Measurements from ENCODE around the gene TFAP2E.

Gene TFAP2E

DNA sequence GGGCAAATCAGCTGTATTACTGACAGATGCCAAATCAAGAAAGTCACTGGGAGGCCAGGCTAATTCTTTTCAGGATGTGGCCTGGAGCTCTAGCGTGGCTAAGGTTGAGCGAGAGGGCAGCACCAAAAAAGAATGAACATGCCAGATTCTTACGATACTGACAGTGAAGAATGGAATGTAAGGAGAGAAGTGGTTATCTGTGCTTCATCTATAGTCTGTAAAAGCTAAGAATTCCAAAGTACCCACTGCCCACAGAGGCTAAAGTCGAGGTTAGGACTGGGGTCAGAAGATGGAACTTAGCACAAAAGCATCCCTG, 32.7 kb downstream of the TFAP2E start:
- peaks cover 4% of the 10 kb centered on the region for H3K36me3 ChIP-seq (ENCODE audit: control insufficient read depth, insufficient read depth, low read length)
- no peak overlapping the region for H3K4me3 ChIP-seq (ENCODE audit: low read length)
- H3K4ac ChIP-seq (ENCODE audit: low read depth, low read length), result no peak overlapping the region
- no peak overlapping the region for H2BK15ac ChIP-seq (replicated peaks; ENCODE audit: low read depth)
- no peak overlapping the region for H3K23ac ChIP-seq (ENCODE audit: low read length)
- no peak overlapping the region for H2BK120ac ChIP-seq (ENCODE audit: low read depth, low read length)
- H3K56ac ChIP-seq (ENCODE audit: low read length), result no peak overlapping the region
- peaks cover 3% of the 10 kb centered on the region for H3K79me2 ChIP-seq (ENCODE audit: control insufficient read depth, insufficient read depth, low read length)
- no peak overlapping the region for H3K9ac ChIP-seq (ENCODE audit: low read length)
- no CpG with 5 or more reads among the region's 4 CpGs for WGBS (ENCODE audit: extremely low coverage, insufficient coverage, low lambda C conversion rate)
- H2BK5ac ChIP-seq (ENCODE audit: low read length), result no peak overlapping the region
- peaks cover 5% of the 10 kb centered on the region for H3K79me1 ChIP-seq (ENCODE audit: low read length)
- H2AK5ac ChIP-seq (ENCODE audit: low read length), result no peak overlapping the region
- H3K4me1 ChIP-seq (ENCODE audit: control insufficient read depth, low read depth, low read length), result no peaks in the 10 kb centered on the region
- no peak overlapping the region for H4K8ac ChIP-seq (ENCODE audit: low read depth, low read length)
- DNase-seq, result peak; percentile 63
- no peak overlapping the region for H3K4me2 ChIP-seq (ENCODE audit: low read length)
- no peak overlapping the region for H4K5ac ChIP-seq (ENCODE audit: low read length)
- H3K27me3 ChIP-seq (ENCODE audit: insufficient read depth, low read length, poor library complexity), result no peaks in the 10 kb centered on the region
- no peak overlapping the region for H3K18ac ChIP-seq (ENCODE audit: low read length)
- no peak overlapping the region for H3K27ac ChIP-seq (ENCODE audit: low read depth, low read length)

DNA sequence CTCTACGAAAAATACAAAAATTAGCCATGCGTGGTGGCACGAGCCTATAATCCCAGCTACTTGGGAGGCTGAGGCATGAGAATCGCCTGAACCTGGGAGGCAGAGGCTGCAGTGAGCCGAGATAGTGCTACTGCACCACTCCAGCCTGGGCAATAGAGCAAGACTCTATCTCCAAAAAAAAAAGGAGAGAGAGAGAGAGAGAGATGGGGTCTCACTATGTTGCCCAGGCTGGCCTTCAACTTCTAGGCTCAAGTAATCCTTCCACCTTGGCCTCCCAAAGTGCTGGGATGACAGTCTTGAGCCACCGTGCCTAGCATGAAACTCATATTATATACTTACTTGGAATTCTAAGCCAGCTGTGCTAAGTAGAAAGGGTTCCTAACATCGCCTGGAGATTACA, 38.5 kb downstream of the TFAP2E start:
- no peak overlapping the region for H2BK5ac ChIP-seq (ENCODE audit: low read length)
- H3K4me1 ChIP-seq (ENCODE audit: control insufficient read depth, low read depth, low read length), result no peaks in the 10 kb centered on the region
- H3K27ac ChIP-seq (ENCODE audit: low read depth, low read length), result no peak overlapping the region
- H3K36me3 ChIP-seq (ENCODE audit: control insufficient read depth, insufficient read depth, low read length), result peaks cover 2% of the 10 kb centered on the region
- no peak overlapping the region for H3K4ac ChIP-seq (ENCODE audit: low read depth, low read length)
- H4K8ac ChIP-seq (ENCODE audit: low read depth, low read length), result no peak overlapping the region
- H2BK15ac ChIP-seq (replicated peaks; ENCODE audit: low read depth), result no peak overlapping the region
- peaks cover 4% of the 10 kb centered on the region for H3K79me1 ChIP-seq (ENCODE audit: low read length)
- DNase-seq, result no peak
- H3K27me3 ChIP-seq (ENCODE audit: insufficient read depth, low read length, poor library complexity), result no peaks in the 10 kb centered on the region
- H4K5ac ChIP-seq (ENCODE audit: low read length), result no peak overlapping the region
- no peak overlapping the region for H2BK120ac ChIP-seq (ENCODE audit: low read depth, low read length)
- no peak overlapping the region for H3K18ac ChIP-seq (ENCODE audit: low read length)
- H3K4me2 ChIP-seq (ENCODE audit: low read length), result no peak overlapping the region
- H3K56ac ChIP-seq (ENCODE audit: low read length), result no peak overlapping the region
- H3K9ac ChIP-seq (ENCODE audit: low read length), result no peak overlapping the region
- H3K79me2 ChIP-seq (ENCODE audit: control insufficient read depth, insufficient read depth, low read length), result peaks cover 2% of the 10 kb centered on the region
- H2AK5ac ChIP-seq (ENCODE audit: low read length), result no peak overlapping the region
- WGBS (ENCODE audit: extremely low coverage, insufficient coverage, low lambda C conversion rate), result no CpG with 5 or more reads among the region's 7 CpGs
- no peak overlapping the region for H3K4me3 ChIP-seq (ENCODE audit: low read length)
- H3K23ac ChIP-seq (ENCODE audit: low read length), result no peak overlapping the region

GRCh38 chr1:35615440-35615839, 42.3 kb downstream of the TFAP2E start:
- H3K56ac ChIP-seq (ENCODE audit: low read length), result no peak overlapping the region
- H3K18ac ChIP-seq (ENCODE audit: low read length), result no peak overlapping the region
- H3K4ac ChIP-seq (ENCODE audit: low read depth, low read length), result no peak overlapping the region
- H3K27me3 ChIP-seq (ENCODE audit: insufficient read depth, low read length, poor library complexity), result no peaks in the 10 kb centered on the region
- no peak overlapping the region for H3K4me2 ChIP-seq (ENCODE audit: low read length)
- no peak overlapping the region for H3K23ac ChIP-seq (ENCODE audit: low read length)
- no peak overlapping the region for H4K5ac ChIP-seq (ENCODE audit: low read length)
- peaks cover 12% of the 10 kb centered on the region for H3K79me1 ChIP-seq (ENCODE audit: low read length)
- WGBS (ENCODE audit: extremely low coverage, insufficient coverage, low lambda C conversion rate), result no CpG with 5 or more reads among the region's 8 CpGs
- H3K4me3 ChIP-seq (ENCODE audit: low read length), result no peak overlapping the region
- no peaks in the 10 kb centered on the region for H3K36me3 ChIP-seq (ENCODE audit: control insufficient read depth, insufficient read depth, low read length)
- H4K8ac ChIP-seq (ENCODE audit: low read depth, low read length), result no peak overlapping the region
- H3K4me1 ChIP-seq (ENCODE audit: control insufficient read depth, low read depth, low read length), result no peaks in the 10 kb centered on the region
- H2BK15ac ChIP-seq (replicated peaks; ENCODE audit: low read depth), result no peak overlapping the region
- H2BK5ac ChIP-seq (ENCODE audit: low read length), result no peak overlapping the region
- no peak overlapping the region for H2AK5ac ChIP-seq (ENCODE audit: low read length)
- H3K27ac ChIP-seq (ENCODE audit: low read depth, low read length), result no peak overlapping the region
- DNase-seq, result peak; percentile 52
- H3K79me2 ChIP-seq (ENCODE audit: control insufficient read depth, insufficient read depth, low read length), result peaks cover 3% of the 10 kb centered on the region
- no peak overlapping the region for H3K9ac ChIP-seq (ENCODE audit: low read length)
- no peak overlapping the region for H2BK120ac ChIP-seq (ENCODE audit: low read depth, low read length)

DNA sequence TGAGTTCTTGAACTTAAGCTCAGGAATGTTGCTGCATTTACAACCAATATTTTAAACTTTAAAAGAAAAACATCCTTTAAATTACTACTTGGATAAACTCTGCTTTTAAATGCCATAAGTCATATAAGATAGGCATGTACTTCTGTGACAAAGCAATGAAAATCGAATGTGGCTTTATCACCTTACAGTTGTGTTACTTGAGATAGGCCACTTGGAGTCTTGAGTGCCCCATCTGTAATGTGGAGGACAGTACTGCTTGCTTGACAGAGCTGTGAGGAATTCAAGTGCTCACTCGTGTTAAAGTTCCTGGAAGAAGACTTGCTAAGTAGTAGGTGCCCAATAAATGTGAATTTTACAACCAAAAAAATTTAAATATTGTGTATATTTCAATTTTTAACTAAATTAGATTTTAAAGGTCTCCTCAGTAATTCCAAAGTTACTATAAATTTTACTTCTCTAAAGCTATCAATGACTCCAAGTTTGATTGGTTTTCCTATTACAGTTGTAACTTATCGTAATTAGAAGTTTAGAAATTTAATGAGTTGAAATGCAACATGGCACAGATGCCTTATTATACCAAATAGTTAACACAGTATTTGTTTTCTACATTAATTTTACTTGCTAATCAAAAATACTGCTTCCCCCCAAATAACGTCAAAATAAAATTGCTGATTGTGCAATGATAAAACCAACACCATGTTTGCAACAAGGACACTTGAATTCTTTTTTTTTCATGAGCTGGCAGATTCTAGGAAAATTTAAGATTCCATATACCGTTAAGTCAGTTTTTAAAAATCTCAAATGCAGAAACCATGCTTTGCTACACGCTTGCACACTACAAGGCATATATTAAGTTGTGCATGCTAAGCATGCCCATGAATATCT, 46.4 kb downstream of the TFAP2E start:
- no peak overlapping the region for H3K27ac ChIP-seq (ENCODE audit: low read depth, low read length)
- no peaks in the 10 kb centered on the region for H3K4me1 ChIP-seq (ENCODE audit: control insufficient read depth, low read depth, low read length)
- peaks cover 17% of the 10 kb centered on the region for H3K79me2 ChIP-seq (ENCODE audit: control insufficient read depth, insufficient read depth, low read length)
- no peak overlapping the region for H3K4ac ChIP-seq (ENCODE audit: low read depth, low read length)
- H3K36me3 ChIP-seq (ENCODE audit: control insufficient read depth, insufficient read depth, low read length), result peaks cover 7% of the 10 kb centered on the region
- no peak overlapping the region for H2BK120ac ChIP-seq (ENCODE audit: low read depth, low read length)
- H3K18ac ChIP-seq (ENCODE audit: low read length), result no peak overlapping the region
- no peaks in the 10 kb centered on the region for H3K27me3 ChIP-seq (ENCODE audit: insufficient read depth, low read length, poor library complexity)
- H4K5ac ChIP-seq (ENCODE audit: low read length), result no peak overlapping the region
- H3K79me1 ChIP-seq (ENCODE audit: low read length), result peaks cover 23% of the 10 kb centered on the region
- no peak overlapping the region for H3K9ac ChIP-seq (ENCODE audit: low read length)
- H2BK5ac ChIP-seq (ENCODE audit: low read length), result no peak overlapping the region
- H3K56ac ChIP-seq (ENCODE audit: low read length), result no peak overlapping the region
- peak; percentile 37 for DNase-seq
- H3K4me2 ChIP-seq (ENCODE audit: low read length), result no peak overlapping the region
- H3K23ac ChIP-seq (ENCODE audit: low read length), result no peak overlapping the region
- no peak overlapping the region for H4K8ac ChIP-seq (ENCODE audit: low read depth, low read length)
- H3K4me3 ChIP-seq (ENCODE audit: low read length), result no peak overlapping the region
- no peak overlapping the region for H2BK15ac ChIP-seq (replicated peaks; ENCODE audit: low read depth)
- H2AK5ac ChIP-seq (ENCODE audit: low read length), result no peak overlapping the region
- WGBS (ENCODE audit: extremely low coverage, insufficient coverage, low lambda C conversion rate), result no CpG with 5 or more reads among the region's 6 CpGs

DNA sequence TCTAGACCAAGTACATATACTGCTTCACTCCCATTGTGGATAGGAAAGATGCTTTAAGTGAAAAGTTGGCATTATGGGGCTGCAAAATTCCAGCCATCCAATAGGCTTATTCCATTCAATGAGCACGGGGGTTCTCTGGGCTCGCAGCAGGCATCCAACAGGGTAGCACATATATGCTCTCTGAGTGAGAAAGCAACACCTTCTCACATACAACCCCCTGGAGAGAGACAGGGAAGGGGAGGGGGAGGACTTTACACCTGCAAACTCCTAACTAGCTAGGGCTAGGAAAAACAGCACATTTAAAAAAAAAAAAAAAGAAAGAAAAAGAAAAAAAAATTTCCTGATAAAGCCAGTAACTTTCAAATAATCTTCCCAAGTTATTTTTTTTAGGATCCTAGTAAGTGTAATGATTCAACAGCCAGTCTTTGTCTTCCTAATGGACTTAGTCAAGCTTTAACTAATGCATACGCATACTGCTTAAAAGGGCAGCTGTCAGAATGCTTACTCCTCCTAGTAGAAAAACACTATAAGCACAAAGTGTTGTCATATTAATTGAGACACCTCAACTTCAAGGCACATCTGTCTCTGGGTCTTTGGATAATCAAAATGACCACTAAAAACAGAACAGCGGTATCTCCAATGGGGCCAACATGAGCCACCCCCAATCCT, 49.5 kb downstream of the TFAP2E start:
- Histone ChIP-seq H3K36me3 (ENCODE audit: control insufficient read depth, insufficient read depth, low read length) (peaks cover 7% of the 10 kb centered on the region), H3K4me2 (ENCODE audit: low read length) (no peak overlapping the region)
- no peak for DNase-seq

More for the DNA sequence above, 49.5 kb downstream of the TFAP2E start:
- Histone ChIP-seq H4K8ac (ENCODE audit: low read depth, low read length) (no peak overlapping the region), H2AK5ac (ENCODE audit: low read length) (no peak overlapping the region), H3K4me1 (ENCODE audit: control insufficient read depth, low read depth, low read length) (no peaks in the 10 kb centered on the region), H2BK5ac (ENCODE audit: low read length) (no peak overlapping the region), H3K56ac (ENCODE audit: low read length) (no peak overlapping the region), H3K27me3 (ENCODE audit: insufficient read depth, low read length, poor library complexity) (no peaks in the 10 kb centered on the region), H2BK15ac (replicated peaks; ENCODE audit: low read depth) (no peak overlapping the region), H3K79me1 (ENCODE audit: low read length) (peaks cover 17% of the 10 kb centered on the region), H3K18ac (ENCODE audit: low read length) (no peak overlapping the region), H3K27ac (ENCODE audit: low read depth, low read length) (no peak overlapping the region), H3K9ac (ENCODE audit: low read length) (no peak overlapping the region), H3K79me2 (ENCODE audit: control insufficient read depth, insufficient read depth, low read length) (peaks cover 15% of the 10 kb centered on the region), H3K4me3 (ENCODE audit: low read length) (no peak overlapping the region), H3K4ac (ENCODE audit: low read depth, low read length) (no peak overlapping the region), H3K23ac (ENCODE audit: low read length) (no peak overlapping the region), H2BK120ac (ENCODE audit: low read depth, low read length) (no peak overlapping the region), H4K5ac (ENCODE audit: low read length) (no peak overlapping the region)
- WGBS (ENCODE audit: extremely low coverage, insufficient coverage, low lambda C conversion rate), result no CpG with 5 or more reads among the region's 4 CpGs

Measured in mesendoderm (in vitro differentiated cells).